Kidney (tissue), 14 donors: ENCODE measurements around the gene PEX5. TPM values are rescaled to one million over a fixed set of nuclear protein-coding genes. Genes with fewer than 3 reads are reported as not detected.

Experiments
- DNase-seq, 5 donors: peaks; one replicate each; pipeline ENCODE4 v3.0.0-alpha.2; 2013 to 2020
- FAIRE-seq: peaks from 2 replicates; lab custom pipeline; 2012; peaks lifted over from hg19 to GRCh38; lab: Jason Lieb, UNC
- H3K27ac ChIP-seq, 2 donors: one replicate each; pipeline ENCODE4 v1.7.0; 2013; ENCODE audit warnings: low read depth in 2 of 2, low read length in 2 of 2, inconsistent platforms in 1 of 2
- H3K27me3 ChIP-seq: one replicate; pipeline ENCODE4 v1.7.1; 2013; ENCODE audit warnings: low read length, inconsistent platforms; ENCODE audit not compliant: control insufficient read depth, insufficient read depth
- H3K36me3 ChIP-seq, 3 donors: one replicate each; pipeline versions ENCODE4 v1.7.0 to v1.7.1; 2013; ENCODE audit warnings: low read length in 3 of 3, control low read depth in 1 of 3, inconsistent platforms in 1 of 3; ENCODE audit not compliant: insufficient read depth in 3 of 3, control insufficient read depth in 2 of 3
- H3K4me1 ChIP-seq, 3 donors: one replicate each; pipeline versions ENCODE4 v1.7.0 to v1.7.1; 2013; ENCODE audit warnings: low read length in 3 of 3, inconsistent platforms in 1 of 3, low read depth in 1 of 3; ENCODE audit not compliant: control insufficient read depth in 2 of 3, insufficient read depth in 2 of 3
- H3K4me3 ChIP-seq, 3 donors: one replicate each; pipeline versions ENCODE4 v1.7.0 to v1.8.1; 2013; ENCODE audit warnings: low read length in 3 of 3, control low read depth in 1 of 3, inconsistent platforms in 1 of 3
- H3K9ac ChIP-seq, 3 donors: one replicate each; pipeline versions ENCODE4 v1.7.0 to v1.7.1; 2013; ENCODE audit warnings: low read length in 3 of 3, control low read depth in 1 of 3, inconsistent platforms in 1 of 3
- H3K9me3 ChIP-seq, 3 donors: one replicate each; pipeline versions ENCODE4 v1.7.0 to v1.7.1; 2013; ENCODE audit warnings: low read length in 3 of 3, control low read depth in 1 of 3, inconsistent platforms in 1 of 3; ENCODE audit not compliant: control insufficient read depth in 2 of 3, insufficient read depth in 1 of 3
- intact Hi-C: fragments of 100-400 bp; cut with DNase I; formaldehyde crosslinking; loops from one replicate; pipeline ENCODE4 v1.11.1; 2022
- polyA plus RNA-seq: library from polyadenylated mRNA; stranded (reverse); fragments of 350-450 nt; fragmentation: Illumina TruSeq; extraction: RNeasy Lipid Tissue Mini Kit (QIAGEN cat#74804); gene quantifications from one replicate; pipeline ENCODE4 v1.2.3, GENCODE V29; 2014; ENCODE audit warnings: low read depth, low replicate concordance; ENCODE audit not compliant: insufficient read depth
- total RNA-seq: library from RNA; stranded (reverse); fragmentation: NEBNext Ultra II Directional; extraction: Animal tissue kit (Norgen Biotek cat#: 25700); gene quantifications from one replicate; pipeline ENCODE4 v1.2.1, GENCODE V29; 2021
- TF ChIP-seq, protein P1 (sequence below): IDR thresholded peaks from 3 replicates; pipeline ENCODE4 v1.5.1; 2012; ENCODE audit warnings: mild to moderate bottlenecking, moderate library complexity, borderline replicate concordance; ENCODE audit not compliant: insufficient read depth; ENCODE audit errors: extremely low read depth
- donor health status: control.
- donor health status: control.
- donor health status: control.
- donor health status: control.
- donor health status: control.
- donor health status: DM: yes; HTN: yes; CAD: no.
- donor health status: Normal renal cell carcinoma (clear cell type).

Gene PEX5
- total and polyA plus RNA-seq, 2 donors from 2014 or later: 30.8 to 42.3 TPM

DNA sequence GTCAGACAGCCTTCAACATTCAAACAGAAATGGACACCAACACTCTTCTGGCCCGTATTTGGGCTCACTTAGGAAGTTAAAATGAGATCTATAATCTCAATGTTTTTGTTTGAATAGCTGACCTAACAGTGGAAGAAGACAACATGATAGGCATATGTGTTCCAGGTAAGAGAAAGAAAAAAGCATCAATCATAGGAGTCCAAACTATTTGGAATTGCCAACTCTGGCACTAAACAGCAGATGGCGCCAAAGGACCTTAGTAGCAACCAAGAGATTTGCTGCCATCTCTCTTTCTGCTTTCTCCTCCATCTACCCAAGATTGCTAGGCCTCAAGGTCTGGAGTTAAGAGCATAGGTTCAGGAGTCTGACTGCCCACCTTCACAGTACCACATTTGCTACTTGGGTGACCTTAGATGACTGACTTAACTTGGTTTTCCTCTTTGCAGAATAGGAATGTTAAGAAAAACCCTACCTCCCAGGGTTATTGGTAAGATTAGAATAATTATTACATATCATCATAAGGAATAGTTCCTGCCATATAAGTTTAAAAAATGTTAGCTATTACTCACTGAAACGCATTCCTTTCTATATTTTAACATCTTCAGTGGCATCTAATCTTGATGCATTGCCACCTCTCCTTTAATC lies 30.2 kb downstream of the PEX5 start:
- H3K4me1 ChIP-seq: no peaks in the 10 kb centered on the region
- no peak overlapping the region for H3K9ac ChIP-seq
- no peaks in the 10 kb centered on the region for H3K36me3 ChIP-seq
- DNase-seq (peak in 4 of 5 donors; percentile 70 to 87 (median 79)), FAIRE-seq (peak; percentile 84)
- no peak overlapping the region for H3K4me3 ChIP-seq
- no peaks in the 10 kb centered on the region for H3K27me3 ChIP-seq
- TF ChIP-seq, protein P1, sequence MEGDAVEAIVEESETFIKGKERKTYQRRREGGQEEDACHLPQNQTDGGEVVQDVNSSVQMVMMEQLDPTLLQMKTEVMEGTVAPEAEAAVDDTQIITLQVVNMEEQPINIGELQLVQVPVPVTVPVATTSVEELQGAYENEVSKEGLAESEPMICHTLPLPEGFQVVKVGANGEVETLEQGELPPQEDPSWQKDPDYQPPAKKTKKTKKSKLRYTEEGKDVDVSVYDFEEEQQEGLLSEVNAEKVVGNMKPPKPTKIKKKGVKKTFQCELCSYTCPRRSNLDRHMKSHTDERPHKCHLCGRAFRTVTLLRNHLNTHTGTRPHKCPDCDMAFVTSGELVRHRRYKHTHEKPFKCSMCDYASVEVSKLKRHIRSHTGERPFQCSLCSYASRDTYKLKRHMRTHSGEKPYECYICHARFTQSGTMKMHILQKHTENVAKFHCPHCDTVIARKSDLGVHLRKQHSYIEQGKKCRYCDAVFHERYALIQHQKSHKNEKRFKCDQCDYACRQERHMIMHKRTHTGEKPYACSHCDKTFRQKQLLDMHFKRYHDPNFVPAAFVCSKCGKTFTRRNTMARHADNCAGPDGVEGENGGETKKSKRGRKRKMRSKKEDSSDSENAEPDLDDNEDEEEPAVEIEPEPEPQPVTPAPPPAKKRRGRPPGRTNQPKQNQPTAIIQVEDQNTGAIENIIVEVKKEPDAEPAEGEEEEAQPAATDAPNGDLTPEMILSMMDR: peak; percentile 85
- H3K27ac ChIP-seq: no peak overlapping the region
- intact Hi-C loops: loop anchor here (5.0 kb wide), 1 partner anchor 418 kb away; no protein-coding TSS in a partner anchor
- no peaks in the 10 kb centered on the region for H3K9me3 ChIP-seq

DNA sequence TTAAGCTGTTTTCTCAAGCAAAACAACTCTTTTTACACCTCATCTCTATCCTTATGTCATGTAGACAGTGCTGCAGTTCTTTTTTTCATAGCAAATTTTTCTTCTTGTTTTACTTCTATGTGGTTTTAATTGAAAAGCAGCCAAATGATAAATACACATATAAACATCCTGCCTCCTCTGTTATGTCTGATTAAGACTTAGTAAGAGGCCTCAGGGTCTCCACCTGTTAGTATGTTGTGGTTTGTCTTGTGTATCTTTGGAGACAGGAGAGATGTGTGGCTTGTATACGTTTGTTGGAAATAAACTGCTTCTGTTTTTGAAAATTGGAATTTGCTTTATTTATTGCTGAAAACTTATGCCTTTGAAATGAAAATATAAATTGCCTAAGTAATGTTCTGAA lies 32.0 kb downstream of the PEX5 start:
- FAIRE-seq: no peak
- intact Hi-C loops: loop anchor here (5.0 kb wide), 1 partner anchor 416 kb away; no protein-coding TSS in a partner anchor
- no peaks in the 10 kb centered on the region for H3K27me3 ChIP-seq

DNA sequence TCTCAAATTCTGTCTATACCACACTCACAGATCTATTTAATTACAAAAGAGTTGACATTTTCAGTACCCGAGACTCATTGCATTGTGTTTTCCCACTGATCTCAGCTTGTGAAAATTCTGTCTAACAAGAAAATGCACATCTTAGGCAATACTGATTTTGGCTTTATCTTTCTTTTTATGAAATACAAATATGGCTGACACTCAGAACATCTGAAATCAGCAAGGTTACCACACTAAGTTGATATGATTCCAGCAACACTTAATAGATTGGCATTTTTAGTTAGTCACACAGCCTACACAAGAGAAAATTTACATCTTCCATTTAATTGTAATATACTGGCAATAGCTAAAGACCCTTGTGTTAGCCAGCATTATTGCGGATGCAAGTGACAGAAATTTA lies 40.3 kb downstream of the PEX5 start:
- no peak for FAIRE-seq
- no peaks in the 10 kb centered on the region for H3K27me3 ChIP-seq
- DNase-seq: no peak
- intact Hi-C loops: no loop called here
- TF ChIP-seq, protein P1: no peak
- H3K4me3 ChIP-seq: no peak overlapping the region
- no peaks in the 10 kb centered on the region for H3K4me1 ChIP-seq
- H3K9ac ChIP-seq: no peak overlapping the region
- H3K27ac ChIP-seq: no peak overlapping the region
- no peaks in the 10 kb centered on the region for H3K36me3 ChIP-seq
- H3K9me3 ChIP-seq: no peaks in the 10 kb centered on the region

More for the DNA sequence above, 32.0 kb downstream of the PEX5 start:
- no peaks in the 10 kb centered on the region for H3K4me1 ChIP-seq
- no peak overlapping the region for H3K9ac ChIP-seq
- TF ChIP-seq, protein P1: no peak
- H3K27ac ChIP-seq: no peak overlapping the region
- no peak for DNase-seq
- no peaks in the 10 kb centered on the region for H3K36me3 ChIP-seq
- H3K4me3 ChIP-seq: no peak overlapping the region
- no peaks in the 10 kb centered on the region for H3K9me3 ChIP-seq
